B cell (primary cell): Measurements from ENCODE around the gene ETFA. TPM values are rescaled to one million over a fixed set of nuclear protein-coding genes. Genes with fewer than 3 reads are reported as not detected.

Experiments
- polyA plus RNA-seq: library from polyadenylated mRNA; depleted of rRNA; stranded (reverse); fragments of >200 nt; gene quantifications from 2 replicates; pipeline ENCODE4 v1.2.3, GENCODE V29; 2012
- total RNA-seq, 2 donors: library from RNA; stranded (reverse); fragments of 120-200 nt in 1 of 2; gene quantifications; 1 replicate in 1 of 2; 2 replicates in 1 of 2; pipeline versions ENCODE4 v1.2.3 to v1.2.4, GENCODE V29; 2013 to 2022

The ETFA gene
- total and polyA plus RNA-seq, 2 donors (not counting 1 experiment from before 2014, with no cell fraction given), result 34.9 to 68.8 TPM

Other genes with a start within 250 kb of the ETFA start
- 0.22 and 0.59 TPM in 2 replicates for gene ISL2, start 25.3 kb upstream of the ETFA start, total RNA-seq
- gene ISL2, start 25.3 kb upstream of the ETFA start, polyA plus RNA-seq, result 1.6 and 1.8 TPM in 2 replicates